COR-L47 (cell line): ENCODE data around the gene VPS16.
"Not testable (repeated sequence)": the region's sequence is repeated elsewhere in the genome, so short reads cannot be mapped to it uniquely, and the experiment has no call there.

Experiments
- DNase-seq: peaks from one replicate; lab custom pipeline; 2025; lab: John Stamatoyannopoulos, UW

Gene VPS16

GRCh38 chr20:2871661-2872458 is 31.3 kb downstream of the VPS16 start:
- DNase-seq: no peak

GRCh38 chr20:2872459-2873009 is 32.0 kb downstream of the VPS16 start:
- peak; percentile 50 for DNase-seq

- DNase-seq: peak; percentile 89
These were observed 32.6 kb downstream of the VPS16 start, which contains the start of gene PTPRA for GRCh38 chr20:2873010-2873746. TSS of gene PTPRA (plus strand) at chr20:2873481. CDS start at chr20:2964278, 90,797 bp downstream.

- peak; percentile 59 for DNase-seq
These were observed 33.1 kb downstream of the VPS16 start for GRCh38 chr20:2873747-2874041.

- no peak for DNase-seq
These were observed 33.9 kb downstream of the VPS16 start for GRCh38 chr20:2874456-2874855.

GRCh38 chr20:2875690-2876203 is 35.2 kb downstream of the VPS16 start:
- DNase-seq: no peak

GRCh38 chr20:2878515-2878914 is 38.0 kb downstream of the VPS16 start:
- DNase-seq: no peak

GRCh38 chr20:2879146-2879545 is 38.6 kb downstream of the VPS16 start:
- DNase-seq: no peak

- no peak for DNase-seq
These were observed 40.1 kb downstream of the VPS16 start for GRCh38 chr20:2880650-2881049.

- DNase-seq: no peak
These were observed 43.4 kb downstream of the VPS16 start for GRCh38 chr20:2883726-2884637.

GRCh38 chr20:2887715-2888114 is 47.2 kb downstream of the VPS16 start:
- DNase-seq: no peak

GRCh38 chr20:2888224-2888955 is 47.8 kb downstream of the VPS16 start:
- no peak for DNase-seq

- no peak for DNase-seq
These were observed 48.7 kb downstream of the VPS16 start for GRCh38 chr20:2889209-2889608.

- DNase-seq: no peak
These were observed 49.3 kb downstream of the VPS16 start for GRCh38 chr20:2889797-2890196.

- DNase-seq: no peak
These were observed 50.2 kb downstream of the VPS16 start for GRCh38 chr20:2890742-2891141.

GRCh38 chr20:2891343-2891742 is 50.8 kb downstream of the VPS16 start:
- no peak for DNase-seq

- DNase-seq: no peak
These were observed 51.8 kb downstream of the VPS16 start for GRCh38 chr20:2892376-2892775.

- no peak for DNase-seq
These were observed 53.7 kb downstream of the VPS16 start for GRCh38 chr20:2894221-2894620.

GRCh38 chr20:2895154-2895553 is 54.6 kb downstream of the VPS16 start:
- DNase-seq: not testable (repeated sequence)

- no peak for DNase-seq
These were observed 58.7 kb downstream of the VPS16 start for GRCh38 chr20:2899243-2899642.
